NT2/D1 (cell line): ENCODE data around the gene SH2D5.

ENCODE experiments used
- SUZ12 ChIP-seq: IDR thresholded peaks from 2 replicates; pipeline ENCODE4 v1.6.1; 2011; ENCODE audit not compliant: insufficient read length, insufficient read depth; ENCODE audit errors: extremely low read depth
- YY1 ChIP-seq: IDR thresholded peaks from 2 replicates; pipeline ENCODE4 v1.6.1; 2011; ENCODE audit not compliant: insufficient read length, insufficient read depth

DNA sequence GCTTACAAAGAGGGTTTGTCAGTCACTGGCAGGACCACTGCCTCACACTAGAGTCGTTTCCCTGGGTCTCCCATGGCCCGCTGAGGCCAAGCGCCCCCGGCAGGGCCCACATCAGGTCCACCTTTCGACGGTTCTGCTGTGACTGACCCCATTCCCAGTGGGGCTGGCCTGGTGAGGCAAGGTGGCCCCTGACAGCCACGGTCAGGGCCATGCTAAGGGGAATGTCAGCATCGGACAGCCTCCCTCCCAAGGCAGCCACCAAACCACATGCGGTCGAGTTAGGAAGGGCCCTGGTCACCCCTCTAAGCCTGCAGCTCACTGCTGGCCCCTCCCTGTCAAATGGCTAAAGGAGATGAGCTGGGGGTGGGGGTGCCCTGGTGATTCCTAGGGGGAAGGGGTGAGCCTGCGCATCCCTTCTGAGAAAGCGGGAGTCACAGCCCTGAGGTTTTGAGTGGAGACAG lies 11.8 kb downstream of the SH2D5 start:
- TF ChIP-seq SUZ12 (no peak), YY1 (no peak)
